AG10803 (cell line): ENCODE data around the gene TMPRSS13.

Experiments
- DNase-seq: peaks from one replicate; pipeline ENCODE4 v3.0.0; 2010; ENCODE audit warnings: low read depth
- H3K4me3 ChIP-seq: 2 replicates; pipeline ENCODE4 v1.5.1; 2011; ENCODE audit warnings: mild to moderate bottlenecking, low read length, control low read depth
- TF ChIP-seq, protein P1 (sequence below): conservative IDR thresholded peaks from 2 replicates; pipeline ENCODE4 v1.5.1; 2011; ENCODE audit warnings: mild to moderate bottlenecking, low read length, control low read depth, inconsistent platforms

TMPRSS13 gene

DNA sequence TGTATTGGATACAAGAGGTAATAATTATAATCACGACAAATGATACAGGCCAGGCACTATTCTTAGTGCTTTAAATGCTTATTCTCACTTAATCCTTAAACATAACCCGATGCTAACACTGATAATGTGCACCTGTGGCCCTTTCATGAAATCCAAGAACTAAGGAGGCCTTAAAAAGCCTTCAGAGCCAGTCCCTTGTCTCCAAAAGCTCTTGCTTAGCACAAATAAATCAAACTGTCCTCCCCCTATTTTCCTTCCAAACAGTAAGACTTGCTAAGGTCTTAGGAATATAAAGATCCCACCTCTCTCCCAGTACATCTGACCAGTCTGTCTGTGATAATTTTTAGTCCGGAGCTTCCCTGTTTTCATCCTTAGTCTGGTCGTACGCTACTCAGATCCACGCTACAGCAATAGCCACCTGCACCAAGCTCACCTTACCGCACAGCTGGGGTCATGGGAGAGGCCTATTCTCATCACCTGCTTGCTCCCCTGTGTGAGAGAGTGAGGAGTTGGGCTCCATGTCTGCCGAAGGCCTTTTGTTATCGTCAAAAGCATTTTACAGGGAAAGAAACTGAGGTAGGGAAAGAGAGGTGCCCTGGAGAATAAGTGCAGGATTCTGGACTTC, 69.6 kb downstream of the TMPRSS13 start:
- H3K4me3 ChIP-seq, result no peak overlapping the region
- DNase-seq, result no peak
- TF ChIP-seq, protein P1, sequence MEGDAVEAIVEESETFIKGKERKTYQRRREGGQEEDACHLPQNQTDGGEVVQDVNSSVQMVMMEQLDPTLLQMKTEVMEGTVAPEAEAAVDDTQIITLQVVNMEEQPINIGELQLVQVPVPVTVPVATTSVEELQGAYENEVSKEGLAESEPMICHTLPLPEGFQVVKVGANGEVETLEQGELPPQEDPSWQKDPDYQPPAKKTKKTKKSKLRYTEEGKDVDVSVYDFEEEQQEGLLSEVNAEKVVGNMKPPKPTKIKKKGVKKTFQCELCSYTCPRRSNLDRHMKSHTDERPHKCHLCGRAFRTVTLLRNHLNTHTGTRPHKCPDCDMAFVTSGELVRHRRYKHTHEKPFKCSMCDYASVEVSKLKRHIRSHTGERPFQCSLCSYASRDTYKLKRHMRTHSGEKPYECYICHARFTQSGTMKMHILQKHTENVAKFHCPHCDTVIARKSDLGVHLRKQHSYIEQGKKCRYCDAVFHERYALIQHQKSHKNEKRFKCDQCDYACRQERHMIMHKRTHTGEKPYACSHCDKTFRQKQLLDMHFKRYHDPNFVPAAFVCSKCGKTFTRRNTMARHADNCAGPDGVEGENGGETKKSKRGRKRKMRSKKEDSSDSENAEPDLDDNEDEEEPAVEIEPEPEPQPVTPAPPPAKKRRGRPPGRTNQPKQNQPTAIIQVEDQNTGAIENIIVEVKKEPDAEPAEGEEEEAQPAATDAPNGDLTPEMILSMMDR, result no peak

DNA sequence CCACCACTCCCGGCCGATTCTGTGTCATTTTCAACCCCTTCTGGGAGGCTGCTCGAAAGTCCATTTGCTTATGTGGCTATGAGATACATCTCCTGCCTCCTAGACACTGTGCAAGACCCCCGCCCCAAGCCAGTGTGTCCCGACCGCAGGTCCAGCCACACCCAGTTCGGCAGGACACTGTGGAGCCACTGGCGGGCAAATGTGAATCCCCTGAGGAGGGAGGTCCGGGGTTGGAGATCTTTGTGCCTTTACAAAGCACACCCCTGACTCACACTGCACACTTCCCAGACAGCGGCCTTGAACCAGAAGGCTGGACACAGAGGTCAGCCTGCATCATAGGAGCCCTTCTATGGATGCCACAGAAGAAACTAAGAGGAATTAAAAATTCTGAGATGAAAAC, 70.1 kb downstream of the TMPRSS13 start:
- no peak overlapping the region for H3K4me3 ChIP-seq
- TF ChIP-seq, protein P1, result no peak
- DNase-seq, result no peak

DNA sequence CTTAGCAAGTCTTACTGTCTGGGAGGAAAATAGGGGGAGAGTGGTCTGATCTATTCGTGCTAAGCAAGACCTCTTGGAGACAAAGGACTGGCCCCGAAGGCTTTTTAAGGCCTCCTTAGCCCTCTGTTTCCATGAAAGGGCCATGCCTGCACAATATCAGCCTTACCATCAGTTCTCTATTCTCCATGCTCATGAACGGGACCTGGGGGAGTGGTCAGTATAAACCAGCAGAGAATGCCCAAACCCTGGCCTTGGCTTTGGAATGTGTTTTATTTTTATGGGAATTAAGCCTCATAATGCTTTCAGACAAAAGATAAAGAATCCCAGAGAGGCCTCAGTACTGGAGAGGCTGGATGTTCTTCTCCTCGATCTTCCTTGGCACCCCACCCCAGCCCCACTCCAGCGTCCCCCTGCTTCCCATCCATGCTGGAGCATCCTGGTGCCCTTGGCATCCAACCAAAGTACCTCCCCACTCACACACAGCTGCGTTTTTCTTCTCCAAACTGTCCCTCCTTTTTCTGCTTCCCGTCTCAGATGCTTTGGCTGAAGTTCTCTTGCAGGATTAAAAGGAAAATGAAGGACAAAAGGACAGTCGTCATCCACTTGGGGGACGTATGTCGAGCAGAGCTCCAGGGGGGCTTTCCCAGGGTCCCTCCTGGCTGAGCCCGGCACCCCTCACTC, 71.3 kb downstream of the TMPRSS13 start:
- no peak for DNase-seq
- TF ChIP-seq, protein P1, result no peak
- H3K4me3 ChIP-seq, result no peak overlapping the region

DNA sequence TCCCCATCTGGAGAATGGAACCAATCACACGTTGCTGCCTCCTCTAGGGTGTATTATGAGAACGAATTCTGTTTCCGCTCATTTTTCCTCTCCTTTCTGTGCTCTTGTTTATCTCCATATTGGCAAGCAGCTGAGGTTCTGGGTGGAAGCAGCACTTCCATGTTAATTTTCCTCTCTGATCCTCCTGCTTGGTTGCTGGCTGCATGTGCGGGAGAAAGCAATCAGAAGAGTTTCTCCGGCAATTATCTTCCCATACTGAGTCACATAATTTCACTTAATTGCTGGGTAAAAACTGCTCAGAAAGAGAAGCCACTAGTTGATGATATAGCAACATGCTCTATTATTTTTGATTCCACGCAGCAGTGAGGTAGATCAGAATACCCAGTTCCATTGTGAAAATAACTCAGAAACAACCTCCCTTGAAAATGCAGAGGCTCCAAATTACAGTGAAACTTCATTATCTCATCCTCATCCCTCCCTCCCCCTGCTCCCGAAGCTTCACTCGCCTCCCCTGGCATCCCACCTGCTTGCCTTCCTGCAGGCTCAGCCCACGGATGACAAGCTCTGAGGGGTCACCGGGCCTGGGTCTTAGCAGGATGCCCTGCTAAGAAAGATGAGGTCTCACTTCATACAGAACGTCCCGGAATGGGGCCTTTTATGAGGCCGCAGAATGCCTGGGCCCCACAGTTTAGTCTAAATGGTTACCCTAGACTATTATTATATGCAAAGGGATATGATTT, 73.1 kb downstream of the TMPRSS13 start:
- TF ChIP-seq, protein P1, result no peak
- DNase-seq, result no peak
- no peak overlapping the region for H3K4me3 ChIP-seq

DNA sequence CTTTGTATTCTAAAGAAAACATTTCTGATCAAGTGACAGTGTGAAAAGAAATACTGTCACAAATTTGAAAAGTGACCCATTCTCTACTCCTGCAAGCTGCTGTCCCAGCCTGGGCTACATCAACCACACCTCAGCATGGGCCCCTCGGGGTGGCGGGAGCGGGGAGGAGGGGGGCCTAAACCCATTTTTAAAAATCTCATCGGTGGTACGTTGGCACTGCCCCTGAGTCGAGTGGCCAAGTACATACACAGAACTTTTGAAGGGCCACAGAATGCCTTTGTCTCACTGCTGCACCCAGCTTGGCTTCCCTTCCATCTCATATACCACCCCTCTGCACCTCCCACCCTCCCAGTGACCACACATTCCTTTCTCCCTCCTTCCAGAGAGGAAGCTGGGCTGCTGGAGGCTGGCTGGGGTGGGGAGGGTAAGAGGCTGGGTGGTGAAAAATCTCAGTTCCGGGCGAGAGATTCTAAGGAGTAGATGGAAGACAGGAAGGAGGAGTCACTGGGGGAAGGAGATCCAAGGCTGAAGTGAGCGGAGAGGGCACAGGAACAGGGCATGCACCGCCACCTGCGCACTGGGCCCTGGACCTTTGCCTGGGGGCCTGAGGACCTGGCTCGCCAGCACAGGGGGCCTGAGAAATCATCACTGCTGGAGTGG, 73.9 kb downstream of the TMPRSS13 start:
- DNase-seq, result no peak
- TF ChIP-seq, protein P1, result no peak
- H3K4me3 ChIP-seq, result no peak overlapping the region

DNA sequence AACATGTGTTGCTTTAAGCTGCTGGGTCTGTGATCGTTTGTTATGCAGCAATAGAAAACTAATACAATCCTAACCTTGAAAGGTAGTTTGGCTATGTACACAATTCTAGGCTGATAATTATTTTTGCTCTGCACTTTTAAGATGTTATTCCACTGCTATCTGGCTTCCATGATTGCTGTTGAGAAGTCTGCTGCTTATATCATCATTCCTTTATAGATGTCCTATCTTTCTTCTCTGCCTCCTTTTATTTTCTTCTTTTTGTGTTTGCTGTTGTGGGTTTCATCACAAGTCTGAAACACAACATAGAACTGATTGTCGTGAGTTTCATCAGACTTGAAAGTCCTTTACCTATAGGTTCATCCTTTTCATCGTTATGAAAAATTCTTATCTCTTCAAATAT, 76.9 kb downstream of the TMPRSS13 start:
- no peak for DNase-seq
- H3K4me3 ChIP-seq, result no peak overlapping the region
- TF ChIP-seq, protein P1, result no peak
